Endothelial cell (in vitro differentiated cells): ENCODE data around the gene ERICH6B. TPM values are rescaled to one million over a fixed set of nuclear protein-coding genes. Genes with fewer than 3 reads are reported as not detected.

Experiments
- DNase-seq: peaks from one replicate; pipeline ENCODE4 v3.0.0; 2021; ENCODE audit warnings: low spot score
- H3K27ac Mint-ChIP-seq: one replicate; pipeline ENCODE4 v1.8.0; 2021; ENCODE audit warnings: mixed read lengths, inconsistent platforms; ENCODE audit not compliant: unreplicated experiment
- H3K27me3 Mint-ChIP-seq: one replicate; pipeline ENCODE4 v1.8.0; 2021; ENCODE audit warnings: mild to moderate bottlenecking, moderate library complexity, mixed read lengths, inconsistent platforms; ENCODE audit not compliant: unreplicated experiment
- H3K36me3 Mint-ChIP-seq: one replicate; pipeline ENCODE4 v1.8.0; 2021; ENCODE audit warnings: mild to moderate bottlenecking, low read depth, mixed read lengths, inconsistent platforms; ENCODE audit not compliant: unreplicated experiment
- H3K4me1 Mint-ChIP-seq: one replicate; pipeline ENCODE4 v1.8.0; 2021; ENCODE audit warnings: mild to moderate bottlenecking, mixed read lengths, inconsistent platforms; ENCODE audit not compliant: unreplicated experiment
- H3K4me3 Mint-ChIP-seq: one replicate; pipeline ENCODE4 v1.8.0; 2021; ENCODE audit warnings: mild to moderate bottlenecking, mixed read lengths, inconsistent platforms; ENCODE audit not compliant: unreplicated experiment
- H3K9me3 Mint-ChIP-seq: one replicate; pipeline ENCODE4 v1.8.0; 2021; ENCODE audit warnings: mixed read lengths, inconsistent platforms; ENCODE audit not compliant: unreplicated experiment
- CTCF ChIP-seq: fragments of 200-600 bp; sonication (generic); IDR thresholded peaks from one replicate; pipeline ENCODE4 v1.5.0; 2021; ENCODE audit warnings: antibody characterized with exemption; ENCODE audit not compliant: unreplicated experiment
- total RNA-seq: library from RNA; stranded (reverse); fragmentation: NEBNext Ultra II Directional; extraction: Animal tissue kit (Norgen Biotek cat#: 25700); gene quantifications from one replicate; pipeline ENCODE4 v1.2.1, GENCODE V29; 2021; ENCODE audit not compliant: unreplicated experiment

Gene ERICH6B
- total RNA-seq, 1 donor from 2014 or later, result not detected

- Mint-ChIP-seq H3K27me3 (no peaks in the 10 kb centered on the region), H3K4me3 (no peak overlapping the region), H3K36me3 (no peaks in the 10 kb centered on the region), H3K9me3 (no peaks in the 10 kb centered on the region), H3K27ac (no peak overlapping the region), H3K4me1 (no peaks in the 10 kb centered on the region)
- TF ChIP-seq CTCF, result no peak
- no peak for DNase-seq
Measured at GRCh38 chr13:45607931-45608330, 7.6 kb downstream of the ERICH6B start.

- H3K27ac Mint-ChIP-seq, result no peak overlapping the region
- no peaks in the 10 kb centered on the region for H3K4me1 Mint-ChIP-seq
- TF ChIP-seq CTCF, result no peak
- H3K27me3 Mint-ChIP-seq, result no peaks in the 10 kb centered on the region
- no peak for DNase-seq
- H3K9me3 Mint-ChIP-seq, result no peaks in the 10 kb centered on the region
- H3K4me3 Mint-ChIP-seq, result no peak overlapping the region
- H3K36me3 Mint-ChIP-seq, result no peaks in the 10 kb centered on the region
Measured at GRCh38 chr13:45604892-45605291, 10.6 kb downstream of the ERICH6B start.

GRCh38 chr13:45603338-45603737 lies 12.2 kb downstream of the ERICH6B start:
- H3K9me3 Mint-ChIP-seq, result no peaks in the 10 kb centered on the region
- TF ChIP-seq CTCF, result no peak
- H3K27ac Mint-ChIP-seq, result no peak overlapping the region
- no peak overlapping the region for H3K4me3 Mint-ChIP-seq
- H3K27me3 Mint-ChIP-seq, result no peaks in the 10 kb centered on the region
- H3K36me3 Mint-ChIP-seq, result no peaks in the 10 kb centered on the region
- DNase-seq, result no peak
- H3K4me1 Mint-ChIP-seq, result no peaks in the 10 kb centered on the region

GRCh38 chr13:45602183-45603170 lies 13.1 kb downstream of the ERICH6B start:
- Mint-ChIP-seq H3K4me3 (no peak overlapping the region), H3K27me3 (no peaks in the 10 kb centered on the region), H3K4me1 (no peaks in the 10 kb centered on the region), H3K9me3 (no peaks in the 10 kb centered on the region), H3K36me3 (no peaks in the 10 kb centered on the region), H3K27ac (no peak overlapping the region)
- no peak for TF ChIP-seq CTCF
- DNase-seq, result no peak

- Mint-ChIP-seq H3K4me1 (no peaks in the 10 kb centered on the region), H3K27me3 (no peaks in the 10 kb centered on the region), H3K36me3 (no peaks in the 10 kb centered on the region), H3K27ac (no peak overlapping the region), H3K4me3 (no peak overlapping the region), H3K9me3 (no peaks in the 10 kb centered on the region)
- no peak for TF ChIP-seq CTCF
- DNase-seq, result no peak
Measured at GRCh38 chr13:45601680-45602079, 13.9 kb downstream of the ERICH6B start.
